ENCODE results near the gene NUP98. TPM values are rescaled to one million over a fixed set of nuclear protein-coding genes. Genes with fewer than 3 reads are reported as not detected.
"Not testable (repeated sequence)": the region's sequence is repeated elsewhere in the genome, so short reads cannot be mapped to it uniquely, and the experiment has no call there.

The NUP98 gene
- total RNA-seq, 1 experiment from 2014 or later = 98.4 TPM

GRCh38 chr11:3658252-3658651, 139.1 kb downstream of the NUP98 start:
- peaks cover 13% of the 10 kb centered on the region; the same call in 1 of the 2 replicates for H3K27me3 ChIP-seq (ENCODE audit: insufficient read depth, low read length)
- H3K9me2 ChIP-seq (ENCODE audit: insufficient read depth) = no peaks in the 10 kb centered on the region
- intact Hi-C loops (cut with micrococcal nuclease) = no loop called here
- POLR2A ChIA-PET = no interaction called here
- TF ChIP-seq CBX3 (IDR thresholded peaks at IDR 0.05; ENCODE audit: low read depth) (no peak), JUND (IDR thresholded peaks at IDR 0.05) (no peak), ATF3 (IDR thresholded peaks at IDR 0.05) (no peak), ELF1 (IDR thresholded peaks at IDR 0.05; ENCODE audit: borderline replicate concordance, low read depth) (no peak), EZH2 (IDR thresholded peaks at IDR 0.05) (no peak), SP1 (IDR thresholded peaks at IDR 0.05; ENCODE audit: low read depth) (no peak), POLR2A (IDR thresholded peaks at IDR 0.05; ENCODE audit: borderline replicate concordance, extremely low read depth, insufficient read depth, insufficient read length) (no peak), MAX (IDR thresholded peaks at IDR 0.05) (no peak), CTCF (IDR thresholded peaks at IDR 0.05 in 2 of 3, conservative IDR thresholded peaks at IDR 0.05 in 1 of 3; ENCODE audit: borderline replicate concordance in 1 of 3, insufficient read depth in 1 of 3, low read depth in 2 of 3, low read length in 2 of 3) (no peak), RAD21 (IDR thresholded peaks at IDR 0.05; ENCODE audit: low read depth) (no peak), SIN3A (IDR thresholded peaks at IDR 0.05; ENCODE audit: low read depth) (no peak), REST (IDR thresholded peaks at IDR 0.05; ENCODE audit: low read depth) (no peak), ZBTB33 (IDR thresholded peaks at IDR 0.05; ENCODE audit: extremely low read depth, insufficient replicate concordance, low read length) (no peak), CEBPB (IDR thresholded peaks at IDR 0.05; ENCODE audit: low read depth) (no peak), EZH2phosphoT487 (IDR thresholded peaks at IDR 0.05; ENCODE audit: borderline replicate concordance) (no peak)
- no peaks in the 10 kb centered on the region for H3K4me1 ChIP-seq (ENCODE audit: control insufficient read depth in 1 of 2, insufficient read depth in 2 of 2, low read length in 2 of 2)
- H3K4me3 ChIP-seq (replicated peaks in 1 of 2; ENCODE audit: low read depth in 1 of 2, low read length in 2 of 2) = no peak overlapping the region
- H3K27ac ChIP-seq (ENCODE audit: low read depth, low read length) = no peak overlapping the region
- ATAC-seq (no peak), DNase-seq (ENCODE audit: low read depth, low spot score) (no peak)
- no peaks in the 10 kb centered on the region for H3K9me3 ChIP-seq (ENCODE audit: control insufficient read depth in 1 of 2, insufficient read depth in 1 of 2, low read depth in 1 of 2, low read length in 2 of 2)
- H3K9ac ChIP-seq (ENCODE audit: low read length) = no peak overlapping the region
- no peaks in the 10 kb centered on the region for H3K36me3 ChIP-seq (ENCODE audit: control insufficient read depth in 1 of 2, insufficient read depth in 2 of 2, low read length in 2 of 2)
- RAD21 ChIA-PET (ENCODE audit: low non-redundant PET in 1 of 2, low total read pairs in 2 of 2, uncharacterized antibody in 2 of 2, unreplicated experiment in 2 of 2) = no interaction called here
- CTCF ChIA-PET = no interaction called here
- H4K20me1 ChIP-seq (ENCODE audit: insufficient read depth) = no peaks in the 10 kb centered on the region
- no peaks in the 10 kb centered on the region for H3K79me2 ChIP-seq (ENCODE audit: insufficient read depth, low read length)
- no peak overlapping the region for H3K4me2 ChIP-seq (ENCODE audit: low read length)
- BruUV-seq (replicated peaks) = no TSS peak
- H2AFZ ChIP-seq (ENCODE audit: low read depth, low read length, poor library complexity, severe bottlenecking) = no peak overlapping the region

GRCh38 chr11:3657331-3657730, 140.0 kb downstream of the NUP98 start:
- H3K9me2 ChIP-seq (ENCODE audit: insufficient read depth); intact Hi-C loops (cut with micrococcal nuclease); H3K79me2 ChIP-seq (ENCODE audit: insufficient read depth, low read length); H4K20me1 ChIP-seq (ENCODE audit: insufficient read depth); DNase-seq (ENCODE audit: low read depth, low spot score); H3K4me1 ChIP-seq (ENCODE audit: control insufficient read depth in 1 of 2, insufficient read depth in 2 of 2, low read length in 2 of 2); BruUV-seq (replicated peaks); POLR2A ChIA-PET; H3K4me2 ChIP-seq (ENCODE audit: low read length); H3K9ac ChIP-seq (ENCODE audit: low read length); H3K4me3 ChIP-seq (replicated peaks in 1 of 2; ENCODE audit: low read depth in 1 of 2, low read length in 2 of 2); H3K36me3 ChIP-seq (ENCODE audit: control insufficient read depth in 1 of 2, insufficient read depth in 2 of 2, low read length in 2 of 2); CTCF ChIA-PET; H3K9me3 ChIP-seq (ENCODE audit: control insufficient read depth in 1 of 2, insufficient read depth in 1 of 2, low read depth in 1 of 2, low read length in 2 of 2); RAD21 ChIA-PET (ENCODE audit: low non-redundant PET in 1 of 2, low total read pairs in 2 of 2, uncharacterized antibody in 2 of 2, unreplicated experiment in 2 of 2); H2AFZ ChIP-seq (ENCODE audit: low read depth, low read length, poor library complexity, severe bottlenecking); ATAC-seq; H3K27ac ChIP-seq (ENCODE audit: low read depth, low read length): not testable (repeated sequence)
- H3K27me3 ChIP-seq (ENCODE audit: insufficient read depth, low read length) = peaks cover 13% of the 10 kb centered on the region; the same call in 1 of the 2 replicates

All from HCT116 (cell line).